HEK293 (cell line): ENCODE results near the gene HSPBAP1.

Source experiments
- CTCF ChIP-seq: fragments of 450-650 bp; formaldehyde crosslinking; IDR thresholded peaks from 2 replicates; pipeline ENCODE4 v1.5.1; 2016; ENCODE audit warnings: missing biosample characterization, missing genetic modification characterization
- KLF9 ChIP-seq: fragments of 450-650 bp; formaldehyde crosslinking; IDR thresholded peaks from 2 replicates; pipeline ENCODE4 v1.5.1; 2016; ENCODE audit warnings: missing biosample characterization, missing genetic modification characterization, low read depth
- ZEB2 ChIP-seq: fragments of 450-650 bp; formaldehyde crosslinking; IDR thresholded peaks from 2 replicates; pipeline ENCODE4 v1.5.1; 2016; ENCODE audit warnings: missing biosample characterization, missing genetic modification characterization
- ZNF24 ChIP-seq: fragments of 450-650 bp; formaldehyde crosslinking; IDR thresholded peaks from 2 replicates; pipeline ENCODE4 v1.5.1; 2016; ENCODE audit warnings: missing biosample characterization, missing genetic modification characterization
- ZNF366 ChIP-seq: fragments of 450-650 bp; formaldehyde crosslinking; conservative IDR thresholded peaks from 2 replicates; pipeline ENCODE4 v1.5.1; 2016; ENCODE audit warnings: missing biosample characterization, missing genetic modification characterization
- ZNF513 ChIP-seq: fragments of 450-650 bp; IDR thresholded peaks from 2 replicates; pipeline ENCODE4 v1.5.1; 2018; ENCODE audit warnings: missing biosample characterization, missing genetic modification characterization

- no peak for TF ChIP-seq CTCF (tag by site-specific recombination)
- no peak for TF ChIP-seq ZNF24 (tag by site-specific recombination)
- no peak for TF ChIP-seq ZNF513 (tag by site-specific recombination)
- no peak for TF ChIP-seq ZEB2 (tag by site-specific recombination)
- no peak for TF ChIP-seq ZNF366 (tag by site-specific recombination)
- no peak for TF ChIP-seq KLF9
These were observed 79.4 kb downstream of the HSPBAP1 start for GRCh38 chr3:122714273-122714672.
